Subcutaneous adipose tissue (tissue), 4 donors: ENCODE measurements around the gene KRTAP10-10. TPM values are rescaled to one million over a fixed set of nuclear protein-coding genes. Genes with fewer than 3 reads are reported as not detected.

ENCODE experiments used
- total RNA-seq, 4 donors: library from RNA; depleted of rRNA; stranded (reverse); fragments of >200 nt; gene quantifications; one replicate each; pipeline ENCODE4 v1.1.0, GENCODE V29; 2016
- TF ChIP-seq, protein P1 (sequence below): fragments of 450-650 bp; IDR thresholded peaks from one replicate; pipeline ENCODE4 v1.5.1; 2016; ENCODE audit warnings: low read depth, mild to moderate bottlenecking, control low read depth, antibody characterized with exemption, moderate library complexity

Gene KRTAP10-10
- total RNA-seq, 4 donors from 2014 or later, result not detected

DNA sequence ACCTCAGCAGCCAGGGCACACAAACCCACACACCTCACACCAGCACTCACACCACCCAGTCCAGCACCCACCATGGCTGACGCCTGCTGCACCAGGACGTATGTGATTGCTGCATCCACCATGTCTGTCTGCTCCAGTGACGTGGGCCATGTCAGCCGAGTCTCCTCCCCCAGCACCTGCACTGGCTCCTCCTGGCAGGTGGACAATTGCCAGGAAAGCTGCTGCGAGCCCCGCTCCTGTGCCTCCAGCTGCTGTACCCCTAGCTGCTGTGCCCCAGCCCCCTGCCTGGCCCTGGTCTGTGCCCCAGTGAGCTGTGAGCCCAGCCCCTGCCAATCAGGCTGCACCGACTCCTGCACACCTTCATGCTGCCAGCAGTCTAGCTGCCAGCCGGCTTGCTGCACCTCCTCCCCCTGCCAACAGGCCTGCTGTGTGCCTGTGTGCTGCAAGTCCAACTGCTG is 25.1 kb upstream of the KRTAP10-10 start, which contains the start of gene KRTAP10-8:
TSS of gene KRTAP10-8 (plus strand) at position 51 of the 458 bp plus-strand sequence. CDS start at position 73, 22 bp downstream.
- TF ChIP-seq, protein P1, sequence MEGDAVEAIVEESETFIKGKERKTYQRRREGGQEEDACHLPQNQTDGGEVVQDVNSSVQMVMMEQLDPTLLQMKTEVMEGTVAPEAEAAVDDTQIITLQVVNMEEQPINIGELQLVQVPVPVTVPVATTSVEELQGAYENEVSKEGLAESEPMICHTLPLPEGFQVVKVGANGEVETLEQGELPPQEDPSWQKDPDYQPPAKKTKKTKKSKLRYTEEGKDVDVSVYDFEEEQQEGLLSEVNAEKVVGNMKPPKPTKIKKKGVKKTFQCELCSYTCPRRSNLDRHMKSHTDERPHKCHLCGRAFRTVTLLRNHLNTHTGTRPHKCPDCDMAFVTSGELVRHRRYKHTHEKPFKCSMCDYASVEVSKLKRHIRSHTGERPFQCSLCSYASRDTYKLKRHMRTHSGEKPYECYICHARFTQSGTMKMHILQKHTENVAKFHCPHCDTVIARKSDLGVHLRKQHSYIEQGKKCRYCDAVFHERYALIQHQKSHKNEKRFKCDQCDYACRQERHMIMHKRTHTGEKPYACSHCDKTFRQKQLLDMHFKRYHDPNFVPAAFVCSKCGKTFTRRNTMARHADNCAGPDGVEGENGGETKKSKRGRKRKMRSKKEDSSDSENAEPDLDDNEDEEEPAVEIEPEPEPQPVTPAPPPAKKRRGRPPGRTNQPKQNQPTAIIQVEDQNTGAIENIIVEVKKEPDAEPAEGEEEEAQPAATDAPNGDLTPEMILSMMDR, result no peak

DNA sequence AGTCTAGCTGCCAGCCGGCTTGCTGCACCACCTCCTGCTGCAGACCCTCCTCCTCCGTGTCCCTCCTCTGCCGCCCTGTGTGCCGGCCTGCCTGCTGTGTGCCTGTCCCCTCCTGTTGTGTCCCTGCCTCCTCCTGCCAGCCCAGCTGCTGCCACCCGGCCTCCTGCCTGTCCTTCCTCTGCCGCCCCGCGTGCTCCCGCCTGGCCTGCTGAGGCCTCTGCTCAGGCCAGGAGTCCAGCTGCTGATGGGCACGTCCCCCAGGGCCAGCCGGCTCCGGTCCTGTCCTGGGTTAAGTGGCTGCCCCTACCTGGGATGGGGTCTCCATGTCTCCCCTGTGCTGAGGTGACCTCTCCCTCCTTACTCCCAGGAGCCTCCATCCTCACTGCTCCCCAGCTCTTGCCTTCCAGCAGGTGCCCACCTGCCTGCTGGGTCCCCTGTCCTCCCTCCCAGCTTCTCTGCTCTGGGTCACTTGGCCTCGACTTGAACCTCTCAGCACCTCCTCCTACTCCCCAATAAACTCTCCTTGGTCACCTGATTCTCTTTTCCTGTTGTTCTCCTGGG is 24.4 kb upstream of the KRTAP10-10 start:
- TF ChIP-seq, protein P1, result no peak

DNA sequence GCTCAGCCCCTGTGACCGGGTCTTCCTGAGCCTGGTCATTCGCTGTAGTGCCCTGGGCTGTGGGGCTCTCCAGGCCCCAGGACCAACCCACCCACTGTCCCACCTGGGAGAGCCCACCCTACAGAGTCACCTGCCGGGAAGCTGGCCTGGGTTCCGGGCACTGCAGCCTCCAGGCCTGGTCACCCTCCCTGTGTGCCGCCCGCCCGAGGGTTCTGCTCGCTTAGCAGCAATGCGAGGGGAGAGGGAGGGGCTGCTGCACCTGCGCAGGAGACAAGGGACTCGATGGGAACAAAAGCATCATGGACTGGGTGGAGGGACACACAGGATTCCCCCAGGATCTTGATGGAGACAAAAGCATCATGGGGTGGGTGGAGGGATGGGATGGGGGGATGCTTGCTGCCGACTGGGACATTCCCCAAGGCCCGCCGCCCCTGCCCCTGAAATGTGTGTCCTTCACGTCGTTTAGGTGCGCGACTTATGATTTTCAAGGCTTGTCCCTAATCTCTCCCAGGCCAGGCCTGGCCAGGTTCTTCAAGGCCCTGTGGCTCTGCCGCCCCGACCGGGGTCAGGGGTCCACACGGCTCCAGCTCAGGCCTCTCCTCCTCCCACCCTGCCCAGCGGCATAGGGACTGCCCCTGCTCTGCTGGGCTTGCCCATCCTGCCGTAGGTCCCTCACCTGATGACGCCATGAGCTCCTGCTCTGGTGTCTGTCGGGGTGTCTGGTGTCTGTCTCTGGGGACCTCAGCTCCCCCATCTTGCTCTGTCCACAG is 23.6 kb upstream of the KRTAP10-10 start:
- TF ChIP-seq, protein P1, result no peak

DNA sequence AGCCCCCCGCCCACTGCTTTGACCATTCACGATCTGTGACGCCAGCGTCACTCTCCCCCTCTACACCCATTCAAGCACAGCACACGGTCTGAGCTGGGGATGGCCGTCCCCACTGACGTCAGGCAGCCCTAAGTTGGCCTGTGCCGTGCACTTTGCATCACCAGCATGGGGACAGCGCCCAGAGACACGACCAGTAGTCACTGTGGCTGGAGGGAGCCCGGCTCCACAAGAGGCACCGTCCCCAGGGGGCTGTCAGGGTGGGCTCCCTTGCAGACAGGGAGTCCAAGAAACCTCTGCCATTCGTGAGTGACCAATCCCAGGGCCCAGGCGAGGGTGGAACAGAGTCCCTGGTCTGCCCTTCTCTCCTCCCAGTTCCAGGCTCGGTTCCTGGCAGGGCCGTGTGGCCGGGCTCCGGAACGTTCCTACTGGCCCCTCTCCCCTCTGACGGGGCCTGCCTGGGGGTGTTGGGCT is 23.0 kb upstream of the KRTAP10-10 start:
- TF ChIP-seq, protein P1, result no peak

DNA sequence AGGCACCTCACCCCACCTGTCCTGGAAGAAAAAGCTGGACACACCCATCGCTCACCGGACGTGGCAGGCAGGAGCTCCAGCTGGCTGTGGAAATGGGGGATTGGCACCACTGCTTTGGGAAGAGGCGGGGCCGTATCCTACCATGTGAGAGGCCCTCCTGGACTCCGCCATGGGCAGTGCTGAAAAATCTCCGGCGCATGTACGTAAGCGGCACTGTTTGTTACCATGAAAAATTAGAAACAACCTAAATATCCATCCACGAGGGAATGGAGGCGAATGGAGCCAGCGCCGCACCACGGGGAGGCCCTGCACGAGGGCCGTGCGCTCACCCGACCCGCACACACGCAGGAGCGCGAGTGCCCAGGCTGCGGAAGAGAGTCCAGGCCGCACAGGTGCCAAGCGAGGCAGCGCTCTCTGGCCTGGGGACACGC is 22.2 kb upstream of the KRTAP10-10 start:
- TF ChIP-seq, protein P1, result no peak

DNA sequence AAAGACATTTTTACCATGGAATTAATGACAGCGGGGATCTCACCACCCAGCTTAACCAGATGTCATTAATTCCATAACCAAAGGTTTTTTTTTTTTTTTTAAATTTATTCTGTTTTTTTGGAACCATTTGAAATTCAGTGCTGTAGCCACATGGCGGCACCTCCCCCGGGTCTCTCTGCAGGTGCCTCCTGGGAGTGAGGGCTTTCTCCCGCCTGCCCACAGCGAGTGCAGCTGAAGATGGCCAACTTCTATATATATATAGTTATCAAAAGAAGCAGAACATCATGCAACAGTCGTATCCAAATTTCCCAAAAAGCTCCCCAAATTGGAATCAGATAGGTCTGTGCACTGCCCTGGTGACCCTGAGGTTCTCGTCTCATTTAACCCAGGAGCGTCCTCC is 21.7 kb upstream of the KRTAP10-10 start:
- TF ChIP-seq, protein P1, result no peak

DNA sequence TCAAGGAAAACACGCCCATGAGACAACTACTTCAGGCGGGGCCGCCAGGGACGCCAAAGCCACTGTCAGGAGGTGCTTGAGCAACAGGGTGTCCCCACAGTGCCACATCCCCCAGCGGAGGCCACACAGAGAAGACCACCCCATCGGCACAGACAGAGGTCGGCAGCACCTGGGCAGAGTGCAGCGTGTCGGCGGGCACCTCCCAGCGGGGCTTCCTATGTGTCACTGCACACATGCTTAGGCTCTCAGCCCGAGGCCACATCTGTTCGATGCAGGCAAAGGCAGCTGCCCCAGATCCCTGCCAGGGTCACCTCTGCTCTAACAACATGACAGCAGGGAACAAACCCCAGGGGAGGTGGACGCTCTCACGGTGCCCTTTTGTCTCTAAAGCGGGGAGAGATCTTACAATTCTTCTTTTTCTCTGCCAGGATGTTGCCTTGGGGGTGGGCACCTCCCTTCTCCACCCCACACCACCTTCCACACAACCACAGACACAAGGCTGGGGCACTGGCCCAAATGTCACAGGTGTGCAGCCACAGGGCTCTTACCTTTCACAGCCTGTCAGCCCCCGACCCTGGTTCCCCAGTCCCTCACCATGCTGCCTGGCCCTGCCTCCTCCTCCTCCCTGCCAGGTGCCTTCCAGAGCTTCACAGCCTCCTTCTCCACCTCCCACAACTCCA is 21.1 kb upstream of the KRTAP10-10 start:
- TF ChIP-seq, protein P1, result no peak
